ENCODE measurements around the gene DNAJB7. TPM values are rescaled to one million over a fixed set of nuclear protein-coding genes. Genes with fewer than 3 reads are reported as not detected.

The DNAJB7 gene
- total and polyA plus RNA-seq, 2 experiments from 2014 or later = 0.63 TPM; not detected in 1

- TF ChIP-seq REST (IDR thresholded peaks at IDR 0.05; ENCODE audit: unreplicated experiment) (no peak), NANOG (IDR thresholded peaks at IDR 0.05; ENCODE audit: borderline replicate concordance) (no peak), POLR2AphosphoS5 (IDR thresholded peaks at IDR 0.05; ENCODE audit: low read depth) (no peak), CREB1 (CRISPR knock-in tag; IDR thresholded peaks at IDR 0.05; ENCODE audit: low read depth) (no peak)
These were observed 4.5 kb downstream of the DNAJB7 start (continued) for GRCh38 chr22:40857309-40857855.

GRCh38 chr22:40856513-40857308, 5.2 kb downstream of the DNAJB7 start, which contains the start of the genes ST13 and XPNPEP3:
TSS of gene ST13 (minus strand) at chr22:40856639. CDS start at chr22:40856540, 99 bp downstream.
TSS of gene XPNPEP3 (plus strand) at chr22:40857148. CDS start at chr22:40857182, 34 bp downstream.
- Mint-ChIP-seq H3K4me3 (peak within 1 kb of the TSS; percentile 100), H3K36me3 (ENCODE audit: low read depth) (peaks cover 13% of the 10 kb centered on the region), H3K27me3 (ENCODE audit: insufficient read depth, low read depth, poor library complexity) (peaks cover 6% of the 10 kb centered on the region), H3K4me1 (peaks cover 20% of the 10 kb centered on the region; the same call in 2 of the 3 replicates), H3K9me3 (no peaks in the 10 kb centered on the region), H3K27ac (peak within 1 kb of the TSS; percentile 100)
- peak within 1 kb of the TSS; percentile 92 for H3K4me3 ChIP-seq
- H3F3A ChIP-seq (replicated peaks; ENCODE audit: low read depth) = no peaks in the 10 kb centered on the region; the same call in 1 of the 2 replicates
- H4K20me1 ChIP-seq (replicated peaks; ENCODE audit: insufficient read depth) = peaks cover 17% of the 10 kb centered on the region
- DNase-seq (ENCODE audit: low spot score) (peak; percentile 98), ATAC-seq (peak; percentile 95)
- peak within 1 kb of the TSS; percentile 90 for H3K4me2 ChIP-seq
- peak within 1 kb of the TSS; percentile 100 for H3K27ac ChIP-seq (ENCODE audit: low read depth)
- no peaks in the 10 kb centered on the region for H3K27me3 ChIP-seq (ENCODE audit: insufficient read depth)
- no peaks in the 10 kb centered on the region for H3K36me3 ChIP-seq (ENCODE audit: insufficient read depth)
- peak within 1 kb of the TSS; percentile 56; the same call in 1 of the 2 replicates for H2AFZ ChIP-seq
- peaks cover 29% of the 10 kb centered on the region for H3K4me1 ChIP-seq (ENCODE audit: insufficient read depth)
- H3K79me2 ChIP-seq (replicated peaks; ENCODE audit: insufficient read depth) = peaks cover 94% of the 10 kb centered on the region
- H3K9me2 ChIP-seq (ENCODE audit: insufficient read depth) = no peaks in the 10 kb centered on the region
- TF ChIP-seq EZH2phosphoT487 (IDR thresholded peaks at IDR 0.05; ENCODE audit: unreplicated experiment) = no peak
- TF ChIP-seq NANOG (IDR thresholded peaks at IDR 0.05; ENCODE audit: borderline replicate concordance) = no peak
- TF ChIP-seq ETS1 (IDR thresholded peaks at IDR 0.05) = peak; percentile 79
- TF ChIP-seq CREB1 (CRISPR knock-in tag; IDR thresholded peaks at IDR 0.05; ENCODE audit: low read depth) = peak; percentile 99
- no peak for TF ChIP-seq ZNF114 (CRISPR knock-in tag; IDR thresholded peaks at IDR 0.05)
- TF ChIP-seq JUNB (IDR thresholded peaks at IDR 0.05; ENCODE audit: unreplicated experiment) = no peak
- no peak for TF ChIP-seq ZNF462 (CRISPR knock-in tag; IDR thresholded peaks at IDR 0.05)
- no peak for TF ChIP-seq STAT1 (IDR thresholded peaks at IDR 0.05; ENCODE audit: unreplicated experiment)
